Iris pigment epithelial cell (primary cell): ENCODE measurements around the gene RRP1.
A peak's percentile ranks its signal among the peaks of the same experiment; 100 is the strongest.

Source experiments
- DNase-seq: peaks from one replicate; pipeline ENCODE4 v3.0.0-alpha.2; 2011; ENCODE audit warnings: low read depth

The RRP1 gene

DNA sequence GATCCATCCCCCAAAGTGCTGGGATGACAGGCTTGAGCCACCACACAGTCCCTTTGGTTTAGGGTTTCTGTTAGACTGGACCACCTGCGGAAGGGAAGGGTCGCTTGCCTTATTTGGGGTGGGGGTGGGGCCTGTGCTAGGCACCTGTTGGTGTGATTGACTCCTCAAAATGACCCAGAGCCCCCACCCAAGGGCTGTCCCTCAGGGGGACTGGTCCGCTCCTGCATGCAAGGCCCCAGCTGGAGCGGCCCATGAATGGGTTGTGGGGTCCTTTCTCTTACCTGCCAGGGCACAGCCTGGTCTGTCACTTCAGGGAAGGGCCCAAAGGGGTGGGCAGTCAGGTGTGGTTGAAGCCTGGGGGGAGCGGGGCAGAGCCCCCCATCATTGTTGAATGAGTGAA lies 11.4 kb upstream of the RRP1 start:
- no peak for DNase-seq

DNA sequence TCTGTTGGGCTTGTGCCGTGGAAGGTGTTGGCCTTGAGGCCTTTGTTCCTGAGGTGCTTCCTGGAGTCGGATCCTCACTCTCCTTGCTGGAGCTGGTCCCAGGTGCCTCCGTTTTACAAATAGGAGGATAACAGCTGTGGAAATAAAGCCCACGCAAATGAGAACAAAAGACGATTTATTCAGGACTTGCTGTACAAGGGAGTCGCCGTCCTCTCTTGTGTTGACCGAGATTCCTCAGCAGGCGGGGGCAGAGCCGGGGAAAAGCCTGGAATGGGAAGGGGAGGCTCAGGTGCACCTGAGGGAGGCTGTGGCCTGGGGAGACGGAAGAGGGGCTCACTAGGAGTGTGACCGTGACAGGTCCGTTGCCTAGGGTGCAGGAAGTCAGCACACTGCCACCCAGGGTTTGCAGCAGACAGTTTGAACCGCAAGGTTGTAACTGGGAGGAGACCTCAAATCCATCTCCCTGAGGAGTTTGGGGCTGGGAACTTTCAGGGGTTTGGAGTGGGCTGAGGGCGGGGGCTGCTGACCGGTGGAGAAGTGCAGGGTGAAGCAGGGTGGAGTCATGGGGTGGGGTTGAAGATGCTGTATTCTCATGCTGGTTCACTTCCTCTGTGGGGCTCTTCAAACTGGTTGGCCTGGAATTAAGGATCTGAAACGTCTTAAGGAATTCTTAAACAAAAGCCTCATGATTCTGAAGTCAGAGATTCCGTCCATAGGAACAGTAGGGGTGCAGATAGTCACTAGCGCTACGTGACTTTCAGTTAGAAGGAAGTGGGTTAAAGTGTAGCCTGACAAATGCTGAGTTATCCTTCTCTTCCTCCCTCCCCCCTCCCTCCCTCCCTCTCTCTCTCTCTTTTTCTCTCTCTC lies 10.7 kb upstream of the RRP1 start:
- DNase-seq: no peak

DNA sequence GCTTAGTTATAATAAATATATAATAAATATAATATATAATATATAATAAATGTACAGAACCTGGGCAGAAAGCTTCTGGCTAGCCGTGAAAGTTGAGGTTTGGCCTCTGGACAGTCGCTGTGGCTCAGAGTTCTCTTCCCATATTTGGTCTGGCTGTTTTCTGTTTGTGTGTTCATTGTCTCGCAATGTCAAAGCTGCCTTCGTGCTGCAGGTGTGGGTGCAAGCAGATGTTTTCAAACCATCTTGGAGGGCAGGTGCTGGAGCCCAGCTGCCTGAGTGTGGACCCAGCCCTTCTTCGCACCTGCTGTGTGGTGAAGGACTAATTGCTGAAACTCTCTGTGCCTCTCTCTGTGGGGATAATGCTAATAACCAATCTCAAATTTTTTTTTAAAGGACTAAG lies 9.7 kb upstream of the RRP1 start:
- no peak for DNase-seq

DNA sequence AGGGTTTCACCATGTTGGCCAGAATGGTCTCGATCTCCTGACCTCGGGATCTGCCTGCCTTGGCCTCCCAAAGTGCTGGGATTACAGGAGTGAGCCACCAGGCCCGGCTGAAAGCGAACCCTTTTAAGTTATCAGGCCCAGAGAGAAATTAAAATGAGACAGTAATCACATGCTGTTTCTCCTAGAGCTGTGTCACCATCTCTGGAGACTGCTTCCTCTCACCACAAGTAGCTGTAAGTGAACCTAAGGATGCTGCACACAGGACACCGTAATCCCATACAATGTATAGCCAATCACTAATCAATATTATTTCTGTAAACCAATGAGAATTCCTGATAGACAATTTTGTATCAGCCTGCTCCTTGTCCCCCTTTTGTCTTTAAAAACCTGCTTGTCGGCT lies 7.5 kb upstream of the RRP1 start:
- no peak for DNase-seq

DNA sequence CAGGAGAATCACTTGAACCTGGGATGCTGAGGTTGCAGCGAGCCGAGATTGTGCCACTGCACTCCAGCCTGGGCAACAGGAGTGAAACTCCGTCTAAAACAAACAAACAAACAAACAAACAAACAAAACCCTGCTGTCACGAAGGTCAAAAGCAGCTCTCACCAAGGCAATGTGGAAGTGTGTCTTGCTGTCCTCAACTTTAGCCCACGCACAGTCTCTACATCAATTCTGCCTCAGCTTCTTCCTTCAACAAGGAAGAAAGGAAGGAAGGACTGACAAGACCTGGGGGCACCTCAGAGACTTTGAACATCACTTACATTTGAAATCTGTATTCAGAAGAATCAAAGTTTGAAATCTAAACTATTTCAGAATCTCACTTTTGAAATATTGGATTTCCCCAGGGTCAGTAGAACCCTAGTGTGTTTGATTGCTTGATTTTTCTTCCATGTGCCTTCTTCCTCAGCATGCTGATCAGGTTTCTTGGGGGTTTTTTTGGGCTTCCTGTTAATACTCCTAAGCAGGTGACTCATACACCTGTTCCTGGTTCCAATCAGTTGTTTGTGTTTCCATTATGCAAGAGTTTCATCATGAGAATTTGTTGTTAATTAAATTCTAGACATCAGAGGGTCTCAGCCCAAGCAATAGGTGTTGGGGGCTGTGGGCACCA lies 6.8 kb upstream of the RRP1 start:
- DNase-seq: no peak

DNA sequence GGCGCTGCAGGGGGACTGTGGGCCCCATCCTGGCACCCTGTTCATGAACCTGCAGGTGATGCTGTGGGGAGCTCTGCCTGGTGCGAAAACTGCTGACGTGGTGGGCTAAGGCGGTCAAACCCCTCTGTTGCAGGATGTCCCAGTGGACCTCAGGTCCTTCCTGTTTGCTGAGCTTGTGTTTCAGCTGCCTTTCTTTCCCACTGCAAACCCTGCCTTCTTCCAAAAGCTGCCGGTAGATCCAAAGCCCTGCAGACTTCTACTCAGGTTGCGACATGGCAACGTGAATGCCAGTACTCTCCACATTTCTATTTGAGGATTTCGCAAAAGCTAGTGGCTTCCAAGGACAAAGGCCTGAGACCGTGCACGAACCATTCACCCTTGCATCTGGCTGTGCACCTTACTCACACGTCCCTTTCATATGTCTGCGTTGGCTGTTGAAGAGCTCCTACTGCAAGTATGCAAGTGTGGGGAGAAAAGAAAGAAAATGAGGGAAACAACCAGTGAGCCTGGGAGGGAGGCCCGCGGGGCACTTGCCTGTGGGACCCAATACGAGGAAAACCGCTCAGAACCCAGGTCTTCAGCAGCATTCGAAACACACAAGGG lies 6.2 kb upstream of the RRP1 start:
- DNase-seq: no peak

DNA sequence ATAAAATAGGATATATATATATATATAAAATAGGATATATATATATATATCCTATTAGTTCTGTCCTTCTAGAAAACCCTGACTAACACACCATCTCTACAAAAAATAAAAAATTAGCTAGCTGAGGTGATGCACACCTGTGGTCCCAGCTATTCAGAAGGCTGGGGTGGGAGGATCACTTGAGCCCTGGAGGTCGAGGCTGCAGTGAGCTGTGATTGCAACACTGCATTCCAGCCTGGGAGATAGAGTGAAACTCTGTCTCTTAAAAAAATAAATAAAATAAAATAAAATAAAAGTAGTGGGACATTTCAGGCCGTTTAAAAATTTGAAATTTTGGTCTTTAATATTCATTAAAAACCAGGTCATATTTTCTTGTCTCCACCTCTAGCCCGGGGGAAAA lies 4.2 kb upstream of the RRP1 start:
- peak; percentile 20 for DNase-seq

DNA sequence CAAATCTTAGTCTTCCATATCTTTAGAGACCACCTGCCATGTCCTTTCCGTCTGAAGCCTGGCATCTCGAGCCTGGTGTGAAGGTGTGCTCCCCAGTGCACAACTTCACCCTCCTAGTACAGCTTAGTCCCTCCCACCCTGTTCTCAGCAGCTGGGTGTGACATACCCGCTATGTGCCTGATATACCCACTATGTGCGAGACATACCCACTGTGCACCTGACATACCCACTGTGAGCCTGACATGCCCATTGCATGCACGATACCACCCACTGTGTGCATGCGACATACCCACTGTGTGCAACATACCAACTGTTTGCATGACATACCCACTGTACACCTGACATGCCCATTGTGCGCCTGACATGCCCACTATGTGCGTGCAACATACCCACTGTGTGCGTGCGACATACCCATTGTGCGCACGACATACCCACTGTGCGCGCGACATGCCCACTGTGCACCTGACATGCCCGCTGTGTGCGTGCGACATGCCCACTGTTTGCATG lies 3.0 kb upstream of the RRP1 start:
- no peak for DNase-seq

DNA sequence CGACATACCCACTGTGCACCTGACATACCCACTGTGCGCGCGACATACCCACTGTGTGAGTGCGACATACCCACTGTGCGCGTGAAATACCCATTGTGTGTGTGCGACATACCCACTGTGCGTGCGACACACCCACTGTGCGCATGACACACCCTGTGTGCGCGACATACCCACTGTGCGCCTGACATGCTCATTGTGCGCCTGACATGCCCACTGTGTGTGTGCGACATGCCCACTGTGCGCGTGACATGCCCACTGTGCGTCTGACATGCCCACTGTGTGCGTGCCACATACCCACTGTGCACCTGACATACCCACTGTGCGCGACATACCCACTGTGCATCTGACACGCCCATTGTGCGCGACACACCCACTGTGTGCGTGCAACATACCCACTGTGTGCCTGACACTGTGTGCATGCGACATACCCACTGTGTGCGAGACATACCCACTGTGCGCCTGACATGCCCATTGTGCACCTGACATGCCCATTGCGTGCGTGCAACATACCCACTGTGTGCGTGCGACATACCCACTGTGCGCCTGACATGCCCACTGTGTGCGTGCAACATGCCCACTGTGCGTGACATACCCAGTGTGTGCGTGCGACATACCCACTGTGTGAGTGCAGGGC lies 2.5 kb upstream of the RRP1 start:
- DNase-seq: no peak

DNA sequence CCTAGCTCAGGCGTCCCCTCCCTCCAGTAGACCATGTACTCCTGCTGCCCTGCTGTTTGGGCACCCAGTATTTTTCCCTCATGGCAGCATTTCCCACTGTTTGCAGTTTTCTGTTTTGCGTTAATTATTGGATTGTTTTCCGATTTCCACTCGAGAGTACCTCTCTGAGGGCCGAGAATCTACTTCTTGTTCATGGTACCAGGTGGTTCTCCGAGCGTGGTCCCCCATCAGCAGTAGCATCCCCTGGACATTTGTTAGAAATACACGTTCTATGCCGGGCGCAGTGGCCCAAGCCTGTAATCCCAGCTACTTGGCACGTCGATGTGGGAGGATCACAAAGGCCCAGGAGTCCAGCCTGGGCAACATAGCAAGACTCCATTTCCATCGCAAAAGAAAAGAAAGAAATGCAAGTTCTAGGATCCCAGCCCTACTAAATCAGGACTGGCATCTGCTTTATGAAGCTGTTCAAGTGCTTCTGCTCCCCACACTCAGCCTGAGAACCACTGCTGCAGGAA lies 690 bp downstream of the RRP1 start:
- DNase-seq: peak; percentile 18

DNA sequence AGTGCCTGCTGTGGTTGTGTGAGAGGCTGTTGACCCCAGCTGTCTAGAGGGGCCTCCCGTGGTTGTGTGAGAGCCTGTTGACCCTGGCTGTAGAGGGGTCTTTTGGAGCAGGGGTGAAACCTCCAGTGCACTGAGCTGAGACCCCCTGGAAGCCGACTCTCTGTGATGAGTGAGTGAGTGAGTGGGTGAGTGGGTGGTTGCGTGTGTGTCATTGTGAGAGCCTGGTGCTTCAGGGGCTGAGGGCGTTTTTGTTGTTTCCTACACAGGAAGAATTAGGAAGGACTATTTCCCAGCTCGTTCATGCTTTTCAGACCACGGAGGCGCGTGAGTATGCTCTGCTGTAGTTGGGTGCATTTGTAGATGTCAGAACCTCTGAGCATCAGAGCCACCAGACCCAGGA lies 3.0 kb downstream of the RRP1 start:
- DNase-seq: no peak

DNA sequence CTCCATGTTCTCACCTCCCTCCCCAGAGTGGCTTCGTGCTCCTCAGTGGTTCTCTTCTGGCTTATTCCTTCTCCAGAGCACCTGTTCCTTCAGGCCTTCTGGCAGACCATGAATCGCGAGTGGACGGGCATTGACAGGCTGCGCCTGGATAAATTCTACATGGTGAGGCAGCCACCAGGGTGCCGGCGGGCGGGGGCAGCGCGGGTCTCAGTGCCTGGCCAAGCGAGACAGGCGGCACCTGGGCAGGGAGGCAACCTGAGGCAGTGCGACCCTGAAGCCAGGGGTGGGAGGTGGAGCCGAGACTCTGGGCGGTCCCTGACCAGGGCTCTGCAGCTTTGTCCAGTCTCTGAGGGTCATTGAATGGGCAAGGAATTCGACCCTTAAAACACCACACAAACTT lies 3.9 kb downstream of the RRP1 start:
- DNase-seq: no peak

DNA sequence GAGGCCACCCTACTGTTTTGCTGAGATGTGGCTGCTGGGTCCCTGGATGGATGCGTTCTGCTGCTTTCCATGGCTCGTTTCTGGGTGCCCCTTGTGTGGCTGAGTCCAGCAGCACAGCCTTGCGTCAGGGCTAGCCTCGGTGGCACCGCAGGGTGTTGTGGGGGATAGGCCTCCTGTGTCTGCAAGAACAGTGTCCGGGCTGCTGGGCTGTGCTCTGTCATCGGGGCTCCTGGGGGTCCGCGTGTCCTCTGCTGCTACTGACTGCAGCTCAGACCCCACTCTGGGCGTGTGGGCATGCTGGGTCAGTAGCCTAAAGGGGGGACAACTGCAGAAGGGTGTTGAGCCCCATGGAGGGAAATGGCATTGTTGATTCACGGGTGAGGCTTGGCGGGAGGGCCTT lies 4.9 kb downstream of the RRP1 start:
- DNase-seq: no peak

DNA sequence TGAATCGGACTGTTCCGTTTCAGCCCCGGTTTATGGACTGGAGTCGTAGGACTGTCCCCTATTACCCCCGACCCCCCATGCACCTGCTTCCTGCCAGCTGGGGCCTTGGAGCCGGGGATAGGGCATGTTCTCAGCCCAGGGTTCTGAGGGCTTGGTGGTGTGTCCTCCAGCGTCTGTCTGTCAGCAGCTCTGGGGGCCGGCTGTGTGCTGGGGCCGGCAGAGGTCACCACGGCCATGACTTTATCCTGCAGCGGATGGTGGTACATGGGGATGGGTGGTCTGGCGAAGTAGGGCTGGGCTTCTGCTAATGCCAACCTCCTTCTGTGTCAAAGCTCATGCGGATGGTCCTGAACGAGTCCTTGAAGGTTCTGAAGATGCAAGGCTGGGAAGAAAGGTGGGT lies 5.5 kb downstream of the RRP1 start:
- DNase-seq: no peak

DNA sequence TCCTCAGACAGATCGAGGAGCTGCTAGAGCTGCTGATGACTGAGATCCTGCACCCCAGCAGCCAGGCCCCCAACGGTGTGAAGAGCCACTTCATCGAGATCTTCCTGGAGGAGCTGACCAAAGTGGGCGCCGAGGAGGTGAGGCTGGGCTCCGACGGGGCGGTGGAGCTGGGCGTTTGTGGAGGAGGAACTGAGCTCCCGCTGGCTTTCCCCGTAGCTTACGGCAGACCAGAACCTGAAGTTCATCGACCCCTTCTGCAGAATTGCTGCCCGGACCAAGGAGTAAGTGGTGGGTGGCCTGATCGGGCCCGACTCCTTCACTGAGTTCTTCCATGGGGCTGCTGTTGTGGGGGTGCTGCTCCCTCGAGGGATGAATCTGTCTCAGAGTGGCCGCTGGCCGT lies 8.0 kb downstream of the RRP1 start:
- no peak for DNase-seq

DNA sequence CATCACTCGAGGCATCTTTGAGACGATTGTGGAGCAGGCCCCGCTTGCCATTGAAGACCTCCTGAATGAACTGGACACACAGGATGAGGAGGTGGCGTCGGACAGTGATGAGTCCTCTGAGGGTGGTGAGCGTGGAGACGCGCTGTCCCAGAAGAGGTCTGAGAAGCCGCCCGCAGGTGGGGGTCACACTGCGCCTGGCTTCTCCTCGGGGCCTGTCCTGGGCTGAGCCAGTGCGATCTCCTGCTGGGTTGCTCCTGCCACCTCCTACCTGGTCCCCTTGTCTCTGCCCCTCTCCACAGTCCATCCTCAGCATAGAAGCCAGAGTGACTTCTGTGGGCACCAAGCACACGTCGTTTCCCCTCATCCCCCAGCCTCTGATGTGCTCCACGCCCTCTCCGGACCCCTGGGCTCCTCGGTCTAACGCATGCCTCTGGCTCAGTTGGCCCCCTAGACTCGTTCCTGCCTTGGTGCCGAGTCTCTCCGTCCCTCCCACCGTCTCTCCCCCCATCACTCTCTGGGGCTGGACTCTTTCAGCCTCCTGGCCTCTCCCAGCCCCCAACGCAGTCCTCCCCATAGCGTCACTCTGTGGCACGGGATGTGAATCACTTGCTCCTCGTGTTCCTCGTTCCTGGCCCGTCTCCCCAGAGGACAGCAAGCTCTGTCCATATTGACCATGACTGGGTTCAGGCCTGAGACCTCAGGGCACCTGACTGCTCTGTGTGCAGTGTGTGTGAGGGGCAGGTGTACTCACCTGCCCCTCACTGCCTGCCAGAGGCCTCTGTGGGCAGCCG lies 8.7 kb downstream of the RRP1 start:
- DNase-seq: no peak

DNA sequence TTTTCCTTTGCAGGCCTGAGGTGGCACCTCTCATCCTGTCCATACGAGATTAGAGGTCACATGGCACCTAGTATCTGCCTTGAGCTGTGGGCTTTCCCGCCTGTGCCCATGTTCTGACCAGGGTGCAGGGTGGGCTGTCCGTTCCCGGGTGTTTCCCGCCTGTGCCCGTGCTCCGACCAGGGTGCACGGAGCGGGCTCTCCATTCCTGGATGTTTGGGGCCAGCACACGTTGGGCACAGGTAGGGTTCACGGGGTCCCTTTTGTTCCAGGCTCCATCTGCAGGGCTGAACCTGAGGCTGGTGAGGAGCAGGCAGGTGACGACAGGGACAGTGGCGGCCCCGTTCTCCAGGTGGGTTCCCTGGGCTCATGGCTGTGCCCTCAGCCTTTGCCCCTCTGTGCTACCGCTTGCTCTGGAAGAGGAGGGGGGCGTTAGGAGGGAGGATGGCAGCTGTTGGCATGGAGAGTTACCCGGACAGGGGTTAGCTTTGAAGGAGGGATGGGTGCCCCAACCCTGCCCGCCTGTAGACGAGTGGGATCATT lies 10.0 kb downstream of the RRP1 start:
- no peak for DNase-seq

DNA sequence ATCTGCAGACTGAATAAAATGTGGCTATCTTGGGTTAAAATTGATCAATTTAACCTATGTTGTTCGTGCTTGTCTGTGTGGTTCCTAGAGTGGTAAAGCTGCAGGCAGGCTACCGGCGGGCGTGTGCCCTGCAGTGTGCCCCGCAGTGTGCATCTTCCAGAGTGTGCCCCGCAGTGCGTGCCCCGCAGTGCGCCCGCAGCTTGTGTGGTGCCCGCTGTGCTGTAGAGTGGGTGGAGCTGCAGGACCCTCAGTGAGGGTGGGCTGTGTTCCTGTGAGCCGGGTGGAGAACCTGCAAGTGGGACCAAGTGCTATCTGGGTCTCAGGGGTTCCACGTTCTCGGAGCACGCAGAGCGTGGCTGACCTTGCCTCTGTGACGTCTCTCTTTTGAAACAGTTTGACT lies 10.7 kb downstream of the RRP1 start:
- DNase-seq: no peak

DNA sequence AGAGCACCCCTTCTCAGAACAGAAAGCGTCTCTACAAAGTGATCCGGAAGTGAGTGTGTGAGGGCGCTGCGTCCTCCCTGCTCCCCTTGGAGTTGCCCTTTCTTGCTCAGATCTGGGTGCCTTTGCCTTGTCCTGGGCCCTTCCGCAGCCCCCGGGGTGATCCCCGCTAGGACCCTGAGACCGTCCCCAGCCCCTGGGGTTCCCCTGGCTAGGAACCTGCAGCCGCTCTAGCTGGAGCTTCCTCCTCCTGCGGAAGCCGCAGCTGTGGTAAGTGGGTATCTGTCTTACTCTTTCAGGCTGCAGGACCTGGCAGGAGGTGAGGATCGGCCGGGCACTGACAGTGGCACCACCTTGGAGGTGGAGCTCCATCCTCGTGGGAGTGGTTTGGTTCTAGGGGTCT lies 11.2 kb downstream of the RRP1 start:
- no peak for DNase-seq

DNA sequence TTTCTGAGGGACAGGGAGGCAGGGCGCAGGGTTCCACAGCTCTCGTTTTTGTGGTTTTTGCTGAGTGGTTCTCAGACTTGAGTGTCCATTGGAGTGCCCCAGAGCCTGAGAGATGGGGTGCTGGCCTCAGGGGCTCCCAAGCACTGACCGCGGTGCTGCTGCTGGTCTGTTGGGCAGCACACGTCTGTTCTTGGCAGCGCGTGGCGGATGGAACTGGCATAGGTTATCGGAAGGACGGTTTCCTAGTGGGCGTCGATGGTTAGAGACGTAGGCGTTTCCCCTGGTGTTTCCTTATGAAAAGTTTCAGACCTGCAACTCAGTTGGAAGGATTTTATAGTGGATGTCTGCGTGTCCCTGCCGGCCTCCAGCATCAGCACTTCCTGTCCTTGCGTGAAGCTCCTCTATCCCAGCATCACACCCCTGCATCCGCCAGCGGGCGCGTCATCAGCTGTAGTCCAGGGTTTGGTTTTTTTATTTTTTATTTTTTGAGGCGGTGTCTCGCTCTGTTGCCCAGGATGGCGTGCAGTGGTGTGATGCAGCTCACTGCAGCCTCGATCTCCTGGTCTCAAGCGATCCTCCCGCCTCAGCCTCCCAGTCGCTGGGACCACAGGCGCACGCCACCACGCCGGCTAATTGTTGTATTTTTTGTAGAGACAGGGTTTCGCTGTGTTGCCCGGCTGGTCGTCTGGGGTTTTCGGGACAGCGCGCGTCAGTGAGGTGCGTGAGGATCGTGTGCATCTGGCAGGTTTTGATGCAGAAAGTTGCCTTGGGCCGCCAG lies 11.8 kb downstream of the RRP1 start:
- no peak for DNase-seq
